GM20431 (cell line): ENCODE results near the gene FAAH.
"Not testable (repeated sequence)": the region's sequence is repeated elsewhere in the genome, so short reads cannot be mapped to it uniquely, and the experiment has no call there.

Experiments used
- in situ Hi-C: fragments of 300-500 bp; cut with MseI, MboI; formaldehyde crosslinking; loops from one replicate; pipeline ENCODE4 v1.15.0; 2020; ENCODE audit warnings: low sequenced_read_pairs; ENCODE audit not compliant: unreplicated experiment

Gene FAAH

GRCh38 chr1:46394108-46394871 lies at the start of gene FAAH:
TSS of gene FAAH (plus strand) at chr1:46394317. CDS start at chr1:46394349, 32 bp downstream.
- in situ Hi-C loops = no loop called here

DNA sequence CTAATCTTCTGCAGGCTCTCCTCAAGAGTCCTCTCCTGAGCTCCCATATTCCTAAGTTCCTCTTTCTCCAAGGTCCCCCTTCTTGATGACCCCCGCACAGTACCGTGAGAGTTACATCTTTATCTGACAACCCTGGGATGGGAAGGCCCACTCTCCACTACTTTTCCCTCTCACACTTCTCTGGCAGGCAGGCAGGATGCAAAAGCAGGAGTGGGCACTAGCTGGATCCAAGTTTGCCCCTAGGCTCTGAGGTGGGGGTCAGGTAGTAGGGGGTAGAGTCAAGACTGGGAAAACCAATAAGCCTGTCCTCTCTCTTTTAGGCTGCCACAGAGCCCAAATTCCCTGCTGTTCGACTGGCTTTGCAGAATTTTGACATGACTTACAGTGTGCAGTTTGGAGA lies 49.6 kb upstream of the FAAH start:
- in situ Hi-C loops = no loop called here

DNA sequence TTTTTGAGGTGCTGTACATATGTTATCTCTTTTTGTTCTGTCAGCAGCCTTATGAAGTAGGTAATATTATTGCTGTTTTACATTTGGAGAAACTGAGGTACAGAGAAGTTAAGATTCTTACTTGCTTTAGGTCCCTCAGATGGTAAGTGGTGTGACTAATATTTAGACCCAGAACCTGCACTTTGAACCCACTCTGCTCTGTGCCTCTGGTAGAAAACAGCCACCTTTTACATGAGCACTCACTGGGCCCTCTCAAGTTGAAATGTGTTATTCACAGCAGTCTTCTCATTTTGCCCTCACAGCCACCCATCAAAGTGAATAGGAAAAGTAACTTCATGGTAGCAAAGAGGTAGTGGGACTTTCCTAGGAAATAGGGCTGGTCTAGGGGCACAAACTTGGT lies 48.8 kb upstream of the FAAH start:
- in situ Hi-C loops = no loop called here

GRCh38 chr1:46352363-46352762 lies 41.8 kb upstream of the FAAH start:
- in situ Hi-C loops = no loop called here

DNA sequence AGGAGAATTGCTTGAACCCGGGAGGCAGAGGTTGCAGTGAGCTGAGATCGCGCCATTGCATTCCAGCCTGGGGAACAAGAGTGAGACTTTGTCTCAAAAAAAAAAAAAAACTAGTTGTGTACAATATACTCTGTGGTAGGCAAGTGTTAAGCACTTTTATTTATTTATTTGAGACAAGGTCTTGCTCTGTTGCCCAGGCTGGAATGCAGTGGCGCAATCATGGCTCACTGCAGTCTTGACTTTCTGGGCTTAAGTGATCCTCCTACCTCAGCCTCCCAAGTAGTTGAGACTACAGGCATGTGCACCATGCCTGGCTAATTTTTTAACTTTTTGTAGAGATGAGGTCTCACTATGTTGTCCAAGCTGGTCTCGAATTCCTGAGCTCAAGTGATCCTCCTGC lies 38.2 kb upstream of the FAAH start:
- in situ Hi-C loops = not testable (repeated sequence)

- in situ Hi-C loops = no loop called here
Measured at GRCh38 chr1:46362158-46362557, 32.0 kb upstream of the FAAH start.

GRCh38 chr1:46363121-46363520 lies 31.0 kb upstream of the FAAH start:
- in situ Hi-C loops = no loop called here

DNA sequence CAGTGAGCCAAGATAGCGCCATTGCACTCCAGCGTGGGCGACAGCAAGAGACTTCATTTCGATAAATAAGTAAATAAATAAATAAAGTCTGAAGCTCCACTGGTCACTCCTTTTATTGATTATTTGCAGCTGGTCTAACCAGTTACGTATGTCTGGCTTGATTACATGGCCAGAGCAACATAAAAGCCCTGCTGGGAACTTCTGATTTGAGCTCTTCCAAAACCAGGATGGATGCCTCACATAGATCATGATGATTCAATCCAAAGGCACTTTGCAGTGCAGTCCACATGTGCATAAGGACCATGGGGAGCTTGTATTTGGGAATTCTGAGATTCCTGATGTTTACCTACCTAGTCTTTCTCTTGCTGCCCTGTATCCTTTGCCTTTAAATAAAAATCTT lies 29.5 kb upstream of the FAAH start:
- in situ Hi-C loops = no loop called here

GRCh38 chr1:46365796-46366195 lies 28.3 kb upstream of the FAAH start:
- in situ Hi-C loops = not testable (repeated sequence)

DNA sequence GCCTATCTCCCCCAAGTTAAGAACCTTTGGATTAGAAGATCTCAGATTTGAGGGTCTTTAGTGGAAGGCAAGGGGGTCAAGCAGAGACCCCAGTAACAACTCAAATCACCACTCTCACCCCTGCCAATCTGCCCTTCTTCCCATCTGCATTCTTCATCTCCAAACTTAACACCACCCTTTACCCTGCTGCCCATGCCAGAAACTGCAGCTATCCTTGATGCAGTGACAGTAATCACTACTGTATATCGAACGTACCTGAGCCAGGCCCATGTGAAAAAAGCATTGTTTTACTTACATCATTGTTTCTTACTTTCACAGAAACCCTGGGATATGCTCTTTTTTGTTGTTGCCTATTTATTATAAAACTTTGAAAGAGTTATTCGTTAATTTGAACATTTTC lies 27.0 kb upstream of the FAAH start:
- in situ Hi-C loops = no loop called here

DNA sequence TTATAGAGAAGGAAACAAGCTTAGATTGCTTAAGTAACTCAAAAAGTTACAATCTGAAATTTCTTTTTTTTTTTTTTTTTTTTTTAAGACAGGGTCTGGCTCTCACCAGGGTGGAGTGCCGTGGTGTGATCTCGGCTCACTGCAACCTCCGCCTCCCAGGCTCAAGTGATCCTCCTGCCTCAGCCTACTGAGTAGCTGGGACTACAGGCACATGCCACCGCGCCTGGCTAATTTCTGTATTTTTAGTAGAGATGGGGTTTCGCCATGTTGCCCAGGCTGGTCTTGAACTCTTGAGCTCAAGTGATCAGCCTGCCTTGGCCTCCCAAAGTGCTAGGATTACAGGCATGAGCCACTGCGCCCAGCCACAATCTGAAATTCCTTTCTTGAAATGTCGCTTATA lies 26.4 kb upstream of the FAAH start:
- in situ Hi-C loops = not testable (repeated sequence)

GRCh38 chr1:46368791-46369190 lies 25.3 kb upstream of the FAAH start:
- in situ Hi-C loops = no loop called here

DNA sequence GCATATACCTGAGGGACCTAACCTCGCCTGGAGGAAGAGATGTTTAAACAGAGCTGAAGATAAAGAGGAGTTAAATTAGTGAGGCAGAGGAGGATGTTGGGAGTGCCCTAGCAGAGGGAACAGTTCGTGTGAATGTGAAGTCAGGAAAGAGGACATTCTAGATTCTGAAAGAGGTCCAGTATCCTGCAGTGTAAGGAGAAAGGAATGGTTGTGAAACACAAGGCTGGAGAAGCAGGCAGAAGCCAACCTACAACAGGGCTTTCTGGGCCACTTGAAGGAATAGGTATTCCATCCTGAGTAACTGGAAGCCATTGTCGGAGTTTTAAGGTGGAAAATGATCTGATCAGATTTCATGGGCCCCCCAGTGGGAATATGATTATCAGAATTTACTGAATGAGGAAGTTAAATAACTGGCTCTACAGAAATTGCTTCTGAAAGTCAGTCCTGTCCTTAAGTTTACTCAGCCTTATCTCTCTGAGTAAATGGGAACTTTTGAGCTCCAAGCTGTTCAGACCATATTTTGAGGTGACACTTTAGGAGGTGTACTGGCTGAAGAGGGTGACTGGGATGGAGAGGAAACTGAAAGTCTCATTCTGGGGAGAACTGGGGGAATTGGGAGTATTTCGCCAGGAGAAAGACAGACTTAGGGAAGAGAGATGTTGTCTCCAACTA lies 24.4 kb upstream of the FAAH start:
- in situ Hi-C loops = no loop called here

GRCh38 chr1:46370214-46370633 lies 23.9 kb upstream of the FAAH start:
- in situ Hi-C loops = no loop called here

- in situ Hi-C loops = no loop called here
Measured at GRCh38 chr1:46372431-46372830, 21.7 kb upstream of the FAAH start.

GRCh38 chr1:46379996-46380395 lies 14.1 kb upstream of the FAAH start:
- in situ Hi-C loops = no loop called here

DNA sequence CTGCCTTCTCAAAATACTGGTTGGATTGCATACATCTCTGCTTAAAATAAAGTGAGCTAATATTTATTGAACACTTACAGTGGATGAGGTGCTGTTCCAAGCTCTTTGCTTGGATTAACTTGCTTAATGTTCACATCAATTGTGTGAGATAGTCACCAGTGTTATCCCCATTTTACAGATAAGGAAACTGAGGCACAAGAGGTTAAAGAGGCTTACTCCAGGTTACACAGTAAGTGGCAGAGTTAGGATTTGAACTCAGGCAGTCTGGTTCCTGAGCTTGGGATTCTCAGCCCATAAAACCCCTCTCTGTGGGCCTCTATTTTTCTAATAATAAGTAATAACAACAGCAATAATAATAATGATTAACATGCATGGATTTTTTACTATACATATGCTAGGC lies 13.6 kb upstream of the FAAH start:
- in situ Hi-C loops = no loop called here

DNA sequence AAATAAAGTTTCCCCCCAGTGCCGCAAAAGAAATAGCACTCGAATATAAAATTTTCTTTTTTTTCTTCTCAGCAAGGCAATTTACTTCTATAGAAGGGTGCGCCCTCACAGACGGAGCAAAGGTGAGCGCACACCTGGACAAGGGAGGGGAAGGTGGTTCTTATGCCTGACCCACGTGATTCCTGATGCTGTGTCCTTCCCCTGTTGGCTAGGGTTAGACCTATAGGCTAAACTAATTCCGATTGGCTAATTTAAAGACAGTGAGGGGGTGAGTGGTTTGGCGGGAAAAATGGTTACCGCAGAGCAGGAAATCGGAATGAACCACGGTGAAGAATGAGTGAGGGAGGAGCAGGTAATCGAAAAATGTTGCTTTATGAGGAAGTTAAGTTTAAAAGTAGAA lies 607 bp upstream of the FAAH start:
- in situ Hi-C loops = no loop called here

- in situ Hi-C loops = no loop called here
Measured at GRCh38 chr1:46394872-46395465, 852 bp downstream of the FAAH start.

DNA sequence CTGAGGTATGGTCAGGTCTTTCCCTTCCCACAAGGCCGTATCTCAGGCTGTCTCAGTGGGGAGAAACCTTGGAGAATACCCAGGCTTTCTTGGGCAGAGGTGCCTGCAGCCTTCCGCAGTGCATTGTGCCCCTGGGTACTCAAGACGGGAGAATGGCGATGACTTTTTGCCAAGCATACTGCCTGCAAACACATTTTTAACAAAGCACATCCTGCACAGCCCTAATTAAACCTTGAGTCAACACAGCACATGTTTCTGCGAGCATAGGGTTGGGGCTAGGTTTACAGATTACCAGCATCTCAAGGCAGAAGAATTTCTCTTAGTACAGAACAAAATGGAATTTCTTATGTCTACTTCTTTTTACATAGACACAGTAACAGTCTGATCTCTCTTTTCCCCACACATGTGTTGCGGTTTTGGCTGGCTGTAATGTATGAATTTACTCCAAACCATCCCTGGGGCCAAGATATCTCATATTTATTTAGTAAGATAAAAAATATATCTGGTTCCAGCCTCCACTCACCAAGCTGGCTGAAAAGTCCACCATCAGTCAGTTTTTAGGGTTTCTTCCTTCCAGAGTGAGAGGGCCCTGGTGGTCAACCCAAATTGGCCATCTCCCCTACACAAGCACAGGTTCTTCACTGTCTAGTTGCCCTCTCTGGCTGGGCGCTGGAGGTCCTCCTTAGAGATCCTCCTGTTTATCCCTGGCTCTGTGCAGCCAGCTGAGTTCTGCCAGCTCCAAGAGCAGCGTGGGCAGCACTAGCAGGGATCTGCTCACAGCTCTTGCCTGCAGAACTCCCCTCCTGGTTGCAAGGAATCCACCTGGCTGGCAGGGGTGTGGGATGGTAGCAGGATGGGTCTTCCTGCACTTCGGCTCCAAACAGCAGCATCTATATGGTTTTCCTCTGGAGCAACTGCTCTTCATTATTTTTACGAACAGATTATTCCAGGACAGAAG lies 2.6 kb downstream of the FAAH start:
- in situ Hi-C loops = no loop called here
